Stimulated activated naive CD8-positive, alpha-beta T cell treated with anti-CD3 and anti-CD28 coated beads, Interleukin-15, Interleukin-2, amounts not matched to agents 100 ng/mL and 50 ng/mL, for 24 hours (primary cell): ENCODE results near the gene FOXL2NB.

Source experiments
- H3K27ac Mint-ChIP-seq: one replicate; pipeline ENCODE4 v1.8.0; 2021; ENCODE audit warnings: mild to moderate bottlenecking, mixed read lengths
- H3K27me3 Mint-ChIP-seq: one replicate; pipeline ENCODE4 v1.8.0; 2021; ENCODE audit warnings: mixed read lengths
- H3K36me3 Mint-ChIP-seq: one replicate; pipeline ENCODE4 v1.8.0; 2021; ENCODE audit warnings: low read depth, mixed read lengths
- H3K4me1 Mint-ChIP-seq: one replicate; pipeline ENCODE4 v1.8.0; 2021; ENCODE audit warnings: low read depth, mixed read lengths
- H3K4me3 Mint-ChIP-seq: one replicate; pipeline ENCODE4 v1.8.0; 2021; ENCODE audit warnings: mild to moderate bottlenecking, mixed read lengths
- H3K9me3 Mint-ChIP-seq: one replicate; pipeline ENCODE4 v1.8.0; 2021; ENCODE audit warnings: mixed read lengths

The FOXL2NB gene

DNA sequence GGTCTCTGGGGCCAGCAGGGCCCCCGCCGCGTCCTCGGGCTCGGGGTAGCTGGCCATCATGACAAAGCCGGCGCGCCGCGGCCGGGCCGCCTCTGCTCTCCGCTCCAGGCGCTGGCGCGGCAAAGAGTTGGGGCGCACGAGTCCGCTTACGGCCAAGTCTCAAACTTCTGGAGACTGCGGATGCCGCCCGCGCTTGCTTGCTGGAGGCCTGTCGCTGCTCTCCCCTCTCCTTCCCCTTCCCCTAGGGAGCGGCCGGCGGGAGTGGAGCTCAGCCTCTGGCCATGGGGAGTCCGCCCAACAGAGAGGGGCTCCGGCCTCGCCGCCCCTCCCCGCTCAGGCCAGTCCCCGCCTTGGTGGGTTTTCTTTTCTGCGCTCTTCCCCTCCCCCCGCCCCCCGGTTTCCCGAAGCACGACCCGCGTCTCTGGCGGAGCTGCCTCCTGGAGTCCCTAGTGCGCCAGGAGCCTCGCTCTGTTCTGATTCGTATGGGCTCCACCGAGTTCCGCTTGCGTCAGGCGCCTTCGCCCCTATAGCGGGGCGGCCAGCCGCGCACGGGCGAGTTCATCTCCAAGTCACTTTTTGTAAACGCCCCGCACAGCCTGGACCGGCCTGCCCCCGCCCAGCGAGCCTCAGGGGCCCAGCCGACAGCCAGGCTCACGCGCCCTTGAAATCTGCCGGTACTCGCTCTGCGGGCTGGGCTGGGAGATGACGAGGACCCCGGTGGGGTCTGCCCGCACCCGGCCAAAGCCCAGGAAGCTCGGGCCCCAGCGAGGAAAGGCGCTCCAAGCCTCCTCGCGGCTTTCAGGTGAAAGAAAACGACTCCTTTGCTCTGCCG, at the start of gene FOXL2NB, which contains the start of gene FOXL2:
FOXL2NB (plus strand) TSS at position 555 of the 832 bp plus-strand sequence; CDS start at position 703, 148 bp downstream.
FOXL2 (minus strand) TSS at position 475 of the 832 bp plus-strand sequence; CDS start at position 60, 415 bp downstream.
- H3K4me1 Mint-ChIP-seq, result peaks cover 34% of the 10 kb centered on the region
- H3K36me3 Mint-ChIP-seq, result no peaks in the 10 kb centered on the region
- no peaks in the 10 kb centered on the region for H3K9me3 Mint-ChIP-seq
- peaks cover 81% of the 10 kb centered on the region for H3K27me3 Mint-ChIP-seq
- peak within 1 kb of the TSS; percentile 55 for H3K4me3 Mint-ChIP-seq
- H3K27ac Mint-ChIP-seq, result no peak within 1 kb of the TSS

DNA sequence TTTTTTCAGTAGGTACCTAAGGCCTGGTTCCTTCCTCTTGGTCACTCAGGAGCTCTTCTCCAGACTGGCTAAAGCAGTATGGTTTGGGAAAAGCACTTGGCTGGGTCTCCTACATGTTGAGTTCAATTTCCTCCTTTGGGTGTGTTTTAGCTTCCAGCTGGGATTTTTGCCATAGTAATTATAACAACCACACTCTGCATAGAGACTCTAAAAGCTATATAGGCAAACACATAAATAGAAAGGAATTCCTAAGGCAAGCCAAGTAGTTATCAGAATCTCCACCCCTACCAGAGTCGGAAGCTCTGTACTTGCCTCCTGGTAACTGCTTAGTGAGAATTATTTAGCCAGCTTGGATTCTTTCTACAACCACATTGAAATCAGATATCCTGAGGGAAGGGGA, 48.7 kb upstream of the FOXL2NB start:
- H3K27ac Mint-ChIP-seq, result no peak overlapping the region
- no peaks in the 10 kb centered on the region for H3K9me3 Mint-ChIP-seq
- H3K27me3 Mint-ChIP-seq, result no peaks in the 10 kb centered on the region

DNA sequence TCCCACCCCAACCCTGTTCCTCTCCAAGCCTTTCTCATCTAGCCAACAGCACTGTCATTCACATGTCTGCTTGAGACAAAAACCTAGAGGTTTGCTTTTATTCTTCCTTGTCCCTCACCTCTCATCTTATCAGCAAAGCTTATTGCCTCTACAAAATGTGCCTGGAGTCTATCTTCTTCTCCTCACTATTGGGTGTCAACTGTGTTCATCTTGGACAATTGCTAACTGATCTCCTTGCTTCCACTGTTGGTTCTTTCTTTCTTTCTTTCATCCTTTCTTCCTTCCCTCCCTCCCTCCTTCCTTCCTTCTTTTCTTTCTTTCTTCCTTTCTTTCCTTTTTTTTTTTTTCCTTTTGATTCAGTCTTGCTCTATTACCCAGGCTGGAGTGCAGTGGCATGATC, 48.3 kb upstream of the FOXL2NB start:
- Mint-ChIP-seq H3K4me3 (no peak overlapping the region), H3K27me3 (no peaks in the 10 kb centered on the region), H3K9me3 (no peaks in the 10 kb centered on the region), H3K27ac (no peak overlapping the region), H3K36me3 (no peaks in the 10 kb centered on the region), H3K4me1 (no peaks in the 10 kb centered on the region)

More for the DNA sequence above, 48.7 kb upstream of the FOXL2NB start:
- Mint-ChIP-seq H3K4me1 (no peaks in the 10 kb centered on the region), H3K36me3 (no peaks in the 10 kb centered on the region), H3K4me3 (no peak overlapping the region)

DNA sequence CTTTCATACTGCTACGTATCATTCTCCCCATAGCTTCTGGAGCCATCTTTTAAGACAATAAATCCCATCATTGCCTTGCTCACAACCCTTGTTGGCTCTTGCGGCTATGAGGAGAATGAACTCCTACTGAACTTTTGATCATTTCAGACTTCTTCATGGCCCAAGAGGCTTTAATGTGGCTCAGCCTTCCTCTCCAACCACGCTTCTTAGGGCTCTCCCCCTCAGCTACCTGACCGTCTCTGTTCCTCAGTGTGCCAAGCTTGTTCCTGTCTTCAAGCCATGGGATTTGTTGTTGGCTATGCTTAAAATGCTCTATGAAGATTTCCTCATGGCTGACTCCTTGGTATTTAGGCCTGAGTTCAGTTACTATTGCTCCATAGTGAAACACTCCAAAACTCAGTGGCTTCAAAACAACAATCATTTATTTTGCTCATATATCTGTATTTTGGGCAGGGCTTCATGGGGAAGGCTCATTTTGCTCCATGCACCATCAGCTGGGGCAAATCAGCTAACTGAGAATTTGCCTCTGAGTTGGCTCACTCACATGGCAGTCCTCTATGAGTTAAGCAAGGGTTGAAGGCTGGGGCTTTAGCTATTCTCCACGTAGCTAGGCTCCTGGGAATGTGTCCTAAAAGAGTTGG, 47.5 kb upstream of the FOXL2NB start:
- no peaks in the 10 kb centered on the region for H3K27me3 Mint-ChIP-seq
- no peak overlapping the region for H3K27ac Mint-ChIP-seq
- H3K4me1 Mint-ChIP-seq, result no peaks in the 10 kb centered on the region
- no peak overlapping the region for H3K4me3 Mint-ChIP-seq
- no peaks in the 10 kb centered on the region for H3K9me3 Mint-ChIP-seq
- H3K36me3 Mint-ChIP-seq, result no peaks in the 10 kb centered on the region

DNA sequence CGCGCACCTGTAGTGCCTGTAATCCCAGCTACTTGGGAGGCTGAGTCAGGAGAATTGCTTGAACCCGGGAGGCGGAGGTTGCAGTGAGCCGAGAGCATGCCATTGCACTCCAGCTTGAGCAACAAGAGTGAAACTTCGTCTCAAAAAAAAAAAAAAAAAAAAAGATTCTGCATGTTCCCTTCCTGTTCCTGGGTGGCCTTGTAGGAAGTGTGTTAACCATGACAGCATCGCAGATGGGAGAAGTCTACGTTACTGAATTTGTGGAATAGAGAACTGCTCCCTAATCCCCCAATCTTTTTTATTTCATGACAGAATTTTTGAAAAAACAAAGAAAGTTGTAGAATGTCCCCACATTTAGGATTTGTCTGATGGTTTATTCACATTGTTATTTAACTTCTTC, 45.5 kb upstream of the FOXL2NB start:
- H3K36me3 Mint-ChIP-seq, result no peaks in the 10 kb centered on the region
- H3K4me3 Mint-ChIP-seq, result no peak overlapping the region
- no peaks in the 10 kb centered on the region for H3K4me1 Mint-ChIP-seq
- H3K27me3 Mint-ChIP-seq, result no peaks in the 10 kb centered on the region
- H3K9me3 Mint-ChIP-seq, result no peaks in the 10 kb centered on the region
- H3K27ac Mint-ChIP-seq, result no peak overlapping the region

DNA sequence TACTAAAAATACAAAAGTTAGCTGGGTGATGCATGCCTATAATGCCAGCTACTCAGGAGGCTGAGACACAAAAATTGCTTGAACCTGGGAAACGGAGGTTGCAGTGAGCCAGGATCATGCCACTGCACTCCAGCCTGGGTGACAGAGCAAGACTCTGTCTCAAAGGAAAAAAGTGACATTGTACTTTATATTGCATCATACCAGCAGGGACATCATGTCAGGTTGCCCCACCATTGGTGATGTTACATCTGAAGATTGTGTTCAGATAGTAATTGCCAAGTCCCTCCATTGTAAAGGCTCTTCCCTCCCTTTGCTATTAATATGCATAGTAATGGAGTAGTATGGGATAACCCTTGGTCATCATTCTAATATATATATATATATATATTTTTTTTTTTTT, 44.8 kb upstream of the FOXL2NB start:
- no peak overlapping the region for H3K27ac Mint-ChIP-seq
- no peak overlapping the region for H3K4me3 Mint-ChIP-seq
- H3K9me3 Mint-ChIP-seq, result no peaks in the 10 kb centered on the region
- H3K36me3 Mint-ChIP-seq, result no peaks in the 10 kb centered on the region
- H3K4me1 Mint-ChIP-seq, result no peaks in the 10 kb centered on the region
- H3K27me3 Mint-ChIP-seq, result no peaks in the 10 kb centered on the region

DNA sequence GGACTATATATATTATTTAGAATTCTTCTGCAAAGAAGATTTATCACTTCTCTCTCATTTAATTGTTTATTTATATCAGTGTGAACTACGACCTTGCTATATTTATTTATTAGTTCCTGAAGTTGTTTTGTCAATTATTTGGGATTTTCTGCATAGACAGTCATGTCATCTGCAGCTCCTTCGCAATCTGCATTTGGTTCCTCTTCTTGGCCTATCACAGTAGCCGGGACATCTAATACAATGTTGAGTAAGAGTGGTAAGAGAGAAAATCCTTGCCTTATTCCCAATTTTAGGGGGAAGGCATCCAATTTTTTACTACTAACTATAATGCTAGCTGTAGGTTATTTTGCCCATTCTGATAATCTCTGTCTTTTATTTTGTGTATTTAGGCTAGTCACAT, 39.5 kb upstream of the FOXL2NB start:
- H3K4me3 Mint-ChIP-seq, result no peak overlapping the region
- H3K36me3 Mint-ChIP-seq, result no peaks in the 10 kb centered on the region

DNA sequence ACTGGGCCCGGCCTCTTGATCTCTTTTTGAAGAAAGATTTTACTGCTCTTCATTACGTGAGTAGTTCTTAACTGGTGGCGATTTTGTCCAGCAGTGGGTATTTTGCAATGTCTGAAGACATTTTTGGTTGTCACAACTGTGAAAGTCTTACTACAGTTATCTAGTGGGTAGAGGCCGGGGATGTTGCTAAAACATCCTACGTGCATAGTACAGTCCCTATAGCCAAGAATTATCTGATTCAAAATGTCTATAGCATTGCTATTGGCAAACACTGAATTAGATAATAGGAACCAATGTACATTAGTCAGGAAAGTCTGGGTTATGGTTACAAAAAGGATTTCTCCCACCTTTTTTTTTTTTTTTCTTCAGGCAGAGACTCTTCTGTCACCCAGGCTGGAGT, 38.2 kb upstream of the FOXL2NB start:
- no peak overlapping the region for H3K4me3 Mint-ChIP-seq
- no peak overlapping the region for H3K27ac Mint-ChIP-seq
- no peaks in the 10 kb centered on the region for H3K27me3 Mint-ChIP-seq
- H3K9me3 Mint-ChIP-seq, result no peaks in the 10 kb centered on the region
- H3K36me3 Mint-ChIP-seq, result no peaks in the 10 kb centered on the region
- H3K4me1 Mint-ChIP-seq, result no peaks in the 10 kb centered on the region

More for the DNA sequence above, 39.5 kb upstream of the FOXL2NB start:
- Mint-ChIP-seq H3K27ac (no peak overlapping the region), H3K9me3 (no peaks in the 10 kb centered on the region), H3K27me3 (no peaks in the 10 kb centered on the region), H3K4me1 (no peaks in the 10 kb centered on the region)

DNA sequence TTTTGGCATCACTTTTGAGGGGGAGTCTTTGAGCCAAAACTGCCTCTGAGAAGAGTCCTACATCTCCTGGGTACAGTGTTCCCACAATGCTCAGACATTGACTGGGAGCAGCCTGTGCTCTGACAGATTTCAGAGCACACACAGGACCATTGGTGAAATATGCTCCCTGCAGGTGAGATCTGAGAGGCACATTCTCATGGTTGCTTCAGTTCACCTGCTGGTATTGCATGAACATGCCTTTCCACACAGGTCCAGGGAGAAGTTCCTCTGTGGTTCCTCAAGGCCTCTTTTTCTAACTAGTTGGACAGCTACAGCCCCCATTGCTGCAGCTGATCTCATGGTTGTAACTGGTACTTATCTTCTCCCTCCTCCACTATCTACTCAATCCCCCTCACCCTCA, 37.1 kb upstream of the FOXL2NB start:
- no peak overlapping the region for H3K4me3 Mint-ChIP-seq
- peaks cover under 1% of the 10 kb centered on the region for H3K27me3 Mint-ChIP-seq
- no peak overlapping the region for H3K27ac Mint-ChIP-seq
- H3K4me1 Mint-ChIP-seq, result peaks cover 2% of the 10 kb centered on the region
- H3K36me3 Mint-ChIP-seq, result no peaks in the 10 kb centered on the region
- no peaks in the 10 kb centered on the region for H3K9me3 Mint-ChIP-seq

DNA sequence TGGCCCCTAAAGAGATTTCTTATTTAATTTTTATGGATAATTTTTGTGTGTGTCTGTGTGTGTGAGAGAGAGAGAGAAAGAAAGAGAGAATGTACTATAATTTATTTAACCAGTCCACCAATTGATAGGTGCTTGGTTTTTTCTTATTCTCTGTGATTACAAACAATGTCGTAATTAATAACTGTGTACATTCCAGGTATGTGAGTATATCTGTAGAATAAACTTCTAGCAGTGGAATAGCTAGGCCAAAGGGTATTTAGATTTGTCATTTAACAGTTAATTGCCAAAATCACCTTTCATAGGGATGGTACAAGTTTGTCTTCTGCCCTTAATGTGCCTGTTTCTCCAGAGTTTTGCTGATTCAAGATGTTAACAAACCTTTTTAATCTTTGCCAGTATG, 35.4 kb upstream of the FOXL2NB start:
- no peaks in the 10 kb centered on the region for H3K36me3 Mint-ChIP-seq
- peaks cover 4% of the 10 kb centered on the region for H3K27me3 Mint-ChIP-seq
- H3K9me3 Mint-ChIP-seq, result no peaks in the 10 kb centered on the region
- H3K27ac Mint-ChIP-seq, result no peak overlapping the region
- H3K4me3 Mint-ChIP-seq, result no peak overlapping the region
- H3K4me1 Mint-ChIP-seq, result peaks cover 5% of the 10 kb centered on the region

DNA sequence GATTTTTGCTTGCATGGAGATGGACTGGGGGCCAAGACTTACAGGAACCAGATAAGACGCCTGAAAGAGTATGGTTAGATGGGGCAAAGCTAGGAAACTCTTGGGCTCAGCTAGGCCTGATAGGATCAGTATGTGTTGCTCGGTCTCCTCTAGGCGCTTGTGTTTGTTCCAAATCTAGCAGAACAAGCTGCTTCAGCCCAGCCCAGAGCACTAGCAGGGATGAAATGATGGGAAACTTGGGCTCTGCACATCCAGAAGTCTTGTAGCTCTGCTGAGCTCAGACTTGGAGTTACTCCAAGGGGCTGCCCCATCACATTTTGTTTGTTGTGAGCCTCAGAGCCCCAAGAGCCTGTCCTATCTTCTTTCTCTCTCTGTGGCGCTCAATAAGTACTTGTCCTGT, 34.8 kb upstream of the FOXL2NB start:
- no peaks in the 10 kb centered on the region for H3K9me3 Mint-ChIP-seq
- peaks cover 5% of the 10 kb centered on the region for H3K4me1 Mint-ChIP-seq
- peaks cover 4% of the 10 kb centered on the region for H3K27me3 Mint-ChIP-seq
- H3K27ac Mint-ChIP-seq, result no peak overlapping the region
- no peak overlapping the region for H3K4me3 Mint-ChIP-seq
- no peaks in the 10 kb centered on the region for H3K36me3 Mint-ChIP-seq

DNA sequence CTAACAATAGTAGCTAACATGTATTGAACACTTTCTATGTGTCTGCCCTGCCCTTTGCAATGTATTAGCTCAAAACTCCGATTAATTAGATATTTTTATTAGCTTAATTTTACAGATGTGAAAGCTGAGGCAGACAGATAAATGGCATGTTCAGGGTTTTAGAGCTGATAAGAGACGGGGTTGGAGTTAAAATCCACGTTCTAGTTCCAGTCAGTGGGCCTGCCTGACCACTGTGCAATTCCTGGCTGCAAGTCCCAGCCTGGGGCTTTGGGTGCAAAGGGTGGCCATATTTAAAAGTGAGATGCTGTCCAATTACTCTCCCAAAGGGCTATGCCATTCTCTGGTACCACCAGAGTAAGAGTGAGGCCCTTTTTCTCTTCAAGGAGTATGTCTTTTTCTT, 33.3 kb upstream of the FOXL2NB start:
- Mint-ChIP-seq H3K9me3 (no peaks in the 10 kb centered on the region), H3K36me3 (no peaks in the 10 kb centered on the region), H3K27me3 (peaks cover 4% of the 10 kb centered on the region), H3K4me3 (no peak overlapping the region), H3K27ac (no peak overlapping the region), H3K4me1 (peaks cover 5% of the 10 kb centered on the region)

DNA sequence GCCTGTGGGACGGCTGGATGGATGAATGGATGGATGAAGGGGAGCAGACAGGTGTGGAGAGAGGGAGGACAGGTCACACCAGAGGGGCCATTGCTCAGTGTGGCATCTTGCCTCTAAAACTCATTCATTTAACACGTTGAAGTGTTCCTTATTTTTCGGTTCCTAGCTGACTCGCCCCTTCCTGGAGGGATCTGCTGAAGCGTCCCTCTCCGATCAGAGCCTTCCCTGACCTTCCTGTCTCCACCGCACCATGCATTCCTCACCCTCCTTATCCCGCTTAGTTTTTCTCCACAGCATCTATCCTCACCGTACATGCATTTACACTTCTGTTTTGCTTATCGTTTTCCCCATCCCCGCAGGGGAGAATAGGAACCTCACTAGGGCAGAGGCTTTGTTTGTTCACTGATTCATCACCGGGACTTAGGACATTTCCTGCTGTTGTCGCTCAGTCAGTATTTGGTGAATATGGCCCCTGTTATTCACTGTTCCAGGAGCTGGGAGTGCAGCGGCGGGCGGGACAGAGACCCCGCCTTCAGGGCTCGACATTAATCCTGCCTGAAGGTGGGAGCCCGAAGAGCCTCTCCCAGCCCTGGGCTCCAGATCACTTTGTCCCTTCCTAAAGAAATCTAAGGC, 32.0 kb upstream of the FOXL2NB start:
- Mint-ChIP-seq H3K27ac (peak overlapping the region; percentile 21), H3K4me1 (peaks cover 5% of the 10 kb centered on the region), H3K4me3 (peak overlapping the region; percentile 85), H3K27me3 (peaks cover 6% of the 10 kb centered on the region), H3K9me3 (no peaks in the 10 kb centered on the region), H3K36me3 (no peaks in the 10 kb centered on the region)

DNA sequence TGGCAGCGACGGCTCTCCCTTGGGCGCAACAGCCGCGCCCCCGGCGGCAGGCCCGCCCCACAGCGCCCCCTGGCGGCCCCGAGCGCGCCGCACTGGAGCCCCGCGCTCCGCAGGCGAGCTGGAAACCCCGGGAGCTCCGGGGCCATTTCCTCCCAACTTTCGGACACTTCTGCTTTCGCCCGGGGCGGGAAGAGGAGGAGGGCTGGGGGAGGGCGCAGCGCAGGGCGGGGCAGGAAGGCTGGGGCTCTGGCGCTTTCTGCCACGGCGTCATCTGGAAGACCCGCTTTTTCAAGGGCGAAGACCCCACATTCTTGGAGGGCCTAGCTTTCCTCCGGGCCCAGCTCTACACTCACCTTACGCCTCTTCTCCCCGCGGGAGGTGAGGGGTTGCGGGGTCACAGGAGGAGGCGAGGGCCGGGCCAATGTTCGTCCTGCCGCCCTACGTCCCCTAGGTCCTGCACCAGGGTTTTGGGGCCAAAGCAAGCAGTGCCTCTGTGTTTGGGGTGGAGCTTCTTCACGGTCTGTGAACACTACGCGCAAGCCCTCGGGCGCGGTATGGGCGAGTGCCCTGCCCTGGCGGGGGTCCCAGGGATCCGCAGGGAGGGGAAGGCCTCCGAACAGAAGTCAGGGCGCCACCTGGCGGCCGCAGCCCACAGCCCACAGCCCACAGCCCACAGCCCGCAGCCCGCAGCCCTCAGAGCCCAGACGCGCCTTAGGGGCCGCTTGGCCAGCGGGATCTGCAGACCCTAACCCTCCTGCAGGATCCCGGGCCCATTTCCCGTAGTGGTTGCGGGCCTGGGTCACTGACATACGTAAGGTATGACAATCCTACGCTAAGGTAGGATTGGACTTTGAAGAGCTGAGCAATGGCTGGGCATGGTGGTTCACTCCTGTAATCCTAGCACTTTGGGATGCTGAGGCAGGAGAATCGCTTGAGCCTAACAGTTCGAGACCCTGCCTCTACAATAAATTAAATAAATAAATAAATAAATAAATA, 31.2 kb upstream of the FOXL2NB start:
- Mint-ChIP-seq H3K4me3 (peak overlapping the region; percentile 85), H3K27ac (no peak overlapping the region), H3K27me3 (peaks cover 8% of the 10 kb centered on the region), H3K36me3 (no peaks in the 10 kb centered on the region), H3K4me1 (peaks cover 5% of the 10 kb centered on the region), H3K9me3 (no peaks in the 10 kb centered on the region)
